HepG2 (cell line): ENCODE results near the gene RECK. TPM values are rescaled to one million over a fixed set of nuclear protein-coding genes. Genes with fewer than 3 reads are reported as not detected.

Experiments
- ATAC-seq: fragments of 200-7000 bp; cut with Tn5 transposase; 3 replicates; pipeline ENCODE4 v1.9.1; 2020; ENCODE audit warnings: mild to moderate bottlenecking, moderate library complexity
- BruUV-seq: library from RNA; stranded (reverse); fragments of 400-500 nt; replicated peaks from 2 replicates; lab custom pipeline; 2021; lab: Mats Ljungman, UMichigan
- CTCF ChIA-PET: fragments of 300-600 bp; formaldehyde crosslinking; extraction: SDS; loops from one replicate; lab custom pipeline; 2021; ENCODE audit warnings: low total read pairs, inconsistent platforms, low intra/inter-chr PET ratio; lab: Yijun Ruan, JAX
- POLR2A ChIA-PET: fragments of 350-600 bp; sonication (Branson Sonifier 250); formaldehyde crosslinking; loops from one replicate; lab custom pipeline; 2020; ENCODE audit warnings: antibody characterized with exemption, inconsistent platforms; lab: Yijun Ruan, JAX
- DNase-seq: peaks from one replicate; pipeline ENCODE4 v3.0.0-alpha.2; 2015; ENCODE audit warnings: low spot score
- FAIRE-seq: peaks from 3 replicates; lab custom pipeline; 2011; peaks lifted over from hg19 to GRCh38; lab: Jason Lieb, UNC
- H2AFZ ChIP-seq: one replicate; pipeline ENCODE4 v1.6.1; 2011; ENCODE audit warnings: low read length, inconsistent platforms
- H3K27ac ChIP-seq: fragments of 300-600 bp; 3 replicates; pipeline ENCODE4 v1.8.0; 2011; ENCODE audit warnings: mixed run types, mild to moderate bottlenecking, mixed read lengths, low read length, inconsistent platforms; ENCODE audit not compliant: insufficient read depth; ENCODE audit errors: extremely low read length
- H3K27me3 ChIP-seq, 2 experiments: fragments of 200-600 bp in 1 of 2; 2 replicates in 1 of 2; 3 replicates in 1 of 2; pipeline versions ENCODE4 v1.6.0 to v1.8.0; 2011; ENCODE audit warnings: low read length in 2 of 2, mild to moderate bottlenecking in 2 of 2, moderate library complexity in 2 of 2, inconsistent platforms in 1 of 2; ENCODE audit not compliant: insufficient read depth in 2 of 2, control insufficient read depth in 1 of 2
- H3K36me3 ChIP-seq, 2 experiments: fragments of 200-600 bp in 1 of 2; replicated peaks in 1 of 2; 2 replicates in 1 of 2; 3 replicates in 1 of 2; pipeline versions ENCODE4 v1.5.1 to v1.8.0; 2011; ENCODE audit warnings: low read length in 2 of 2, inconsistent platforms in 1 of 2; ENCODE audit not compliant: insufficient read depth in 2 of 2, control insufficient read depth in 1 of 2
- H3K4me1 ChIP-seq: 2 replicates; pipeline ENCODE4 v1.5.1; 2012; ENCODE audit warnings: low read length, inconsistent platforms; ENCODE audit not compliant: insufficient read depth
- H3K4me2 ChIP-seq: 2 replicates; pipeline ENCODE4 v1.6.0; 2011; ENCODE audit warnings: low read depth, low read length, inconsistent platforms
- H3K4me3 ChIP-seq, 3 experiments: fragments of 200-600 bp in 1 of 3; sonication (generic), shearing (Covaris generic) in 1 of 3; replicated peaks in 1 of 3; 2 replicates each; pipeline ENCODE4 v1.5.1; 2011 to 2016; ENCODE audit warnings: low read length in 3 of 3, inconsistent platforms in 2 of 3, low read depth in 2 of 3, mild to moderate bottlenecking in 2 of 3, control low read depth in 1 of 3, mixed read lengths in 1 of 3; ENCODE audit not compliant: insufficient read depth in 1 of 3
- H3K79me2 ChIP-seq: one replicate; pipeline ENCODE4 v1.6.1; 2011; ENCODE audit warnings: low read length, inconsistent platforms; ENCODE audit not compliant: insufficient read depth
- H3K9ac ChIP-seq: 2 replicates; pipeline ENCODE4 v1.6.0; 2011; ENCODE audit warnings: mild to moderate bottlenecking, low read depth, low read length, inconsistent platforms; ENCODE audit not compliant: insufficient read depth
- H3K9me3 ChIP-seq: 2 replicates; pipeline ENCODE4 v1.5.1; 2012; ENCODE audit warnings: mild to moderate bottlenecking, low read length
- H4K20me1 ChIP-seq: 2 replicates; pipeline ENCODE4 v1.6.0; 2011; ENCODE audit warnings: inconsistent platforms, mild to moderate bottlenecking, low read length, moderate library complexity; ENCODE audit not compliant: insufficient read depth
- ATF5 ChIP-seq: sonication (generic); formaldehyde crosslinking; IDR thresholded peaks from 2 replicates; pipeline ENCODE4 v1.4.0; 2020; ENCODE audit warnings: mild to moderate bottlenecking, low read depth, missing genetic modification reagents
- ATM ChIP-seq: fragments of 450-650 bp; IDR thresholded peaks from 2 replicates; pipeline ENCODE4 v1.7.1; 2017; ENCODE audit warnings: mild to moderate bottlenecking, borderline replicate concordance
- IRX3 ChIP-seq: sonication (generic); formaldehyde crosslinking; IDR thresholded peaks from 2 replicates; pipeline ENCODE4 v1.8.1; 2023; ENCODE audit warnings: mild to moderate bottlenecking, low read depth, missing genetic modification reagents, borderline replicate concordance
- KAT7 ChIP-seq: IDR thresholded peaks from 2 replicates; pipeline ENCODE4 v1.6.1; 2018; ENCODE audit warnings: borderline replicate concordance, missing compliant biosample characterization
- KLF16 ChIP-seq, 2 experiments: sonication (generic) in 1 of 2; formaldehyde crosslinking in 1 of 2; IDR thresholded peaks; 2 replicates each; pipeline versions ENCODE4 v1.6.1 to v1.8.0; 2016 to 2023; ENCODE audit warnings: missing genetic modification reagents in 2 of 2, missing compliant biosample characterization in 1 of 2
- KMT2A ChIP-seq: sonication (generic); formaldehyde crosslinking; IDR thresholded peaks from 2 replicates; pipeline ENCODE4 v1.4.0; 2020; ENCODE audit warnings: missing genetic modification reagents
- MAFF ChIP-seq: IDR thresholded peaks from 2 replicates; pipeline ENCODE4 v1.6.1; 2011; ENCODE audit warnings: low read depth, low read length, improper control_type of control experiment
- NFE2L2 ChIP-seq: fragments of 150-350 bp; IDR thresholded peaks from 2 replicates; pipeline ENCODE4 v1.6.1; 2014; ENCODE audit warnings: low read length
- NR2F6 ChIP-seq, 2 experiments: IDR thresholded peaks; 2 replicates each; pipeline ENCODE4 v1.6.1; 2016; ENCODE audit warnings: antibody characterized with exemption in 1 of 2, mild to moderate bottlenecking in 1 of 2
- PHF8 ChIP-seq: sonication (generic); formaldehyde crosslinking; IDR thresholded peaks from 2 replicates; pipeline ENCODE4 v1.5.0; 2020; ENCODE audit warnings: missing genetic modification reagents
- SAP130 ChIP-seq: IDR thresholded peaks from 2 replicates; pipeline ENCODE4 v1.6.1; 2016; ENCODE audit warnings: low read depth
- SP4 ChIP-seq: sonication (generic); formaldehyde crosslinking; IDR thresholded peaks from 2 replicates; pipeline ENCODE4 v1.8.1; 2023; ENCODE audit warnings: mild to moderate bottlenecking, missing genetic modification reagents
- ZNF33A ChIP-seq: sonication (generic); formaldehyde crosslinking; IDR thresholded peaks from 2 replicates; pipeline ENCODE4 v1.5.1; 2020; ENCODE audit warnings: missing genetic modification reagents, mild to moderate bottlenecking, moderate library complexity, borderline replicate concordance
- ZNF709 ChIP-seq: sonication (generic); formaldehyde crosslinking; IDR thresholded peaks from 2 replicates; pipeline ENCODE4 v1.5.0; 2020; ENCODE audit warnings: mild to moderate bottlenecking, missing genetic modification reagents
- ZNF777 ChIP-seq: sonication (generic); formaldehyde crosslinking; IDR thresholded peaks from 2 replicates; pipeline ENCODE4 v1.4.0; 2020; ENCODE audit warnings: missing genetic modification reagents
- ZNF841 ChIP-seq: sonication (generic); formaldehyde crosslinking; IDR thresholded peaks from 2 replicates; pipeline ENCODE4 v1.8.1; 2023; ENCODE audit warnings: missing genetic modification reagents, borderline replicate concordance
- WGBS: methylation state at CpG from one replicate; pipeline ENCODE4 v1.1.6; 2017; ENCODE audit warnings: low lambda C conversion rate; 5-methylcytosine and 5-hydroxymethylcytosine counted together
- in situ Hi-C: cut with HindIII; loops from 2 replicates; pipeline ENCODE4 v1.10.0; 2017; ENCODE audit warnings: low pct_unique_long_range_greater_than_20kb; ENCODE audit not compliant: extremely low pct_ligation_motif_present
- intact Hi-C: fragments of 100-400 bp; cut with micrococcal nuclease; formaldehyde crosslinking; loops from one replicate; pipeline ENCODE4 v1.10.0; 2022; ENCODE audit not compliant: unreplicated experiment
- polyA plus RNA-seq, 8 experiments: library from polyadenylated mRNA; depleted of rRNA in 3 of 8; stranded (reverse) in 7 of 8; unstranded in 1 of 8; fragments of >200 nt; fragmentation: Illumina TruSeq in 4 of 8; extraction: Trizol in 4 of 8; gene quantifications; 2 replicates each; pipeline versions ENCODE4 v1.2.1 to v1.2.3, GENCODE V29; 2011 to 2016; ENCODE audit warnings: low read depth in 4 of 8, missing spikeins in 1 of 8, mixed read lengths in 1 of 8; ENCODE audit not compliant: insufficient read depth in 1 of 8
- total RNA-seq, 5 experiments: library from RNA; depleted of rRNA; stranded (reverse); fragments of >200 nt; fragmentation: Illumina TruSeq; extraction: Trizol; gene quantifications; 2 replicates each; pipeline ENCODE4 v1.2.3, GENCODE V29; 2016; ENCODE audit warnings: low read depth in 1 of 5
- TF ChIP-seq, protein P1 (sequence below): sonication (generic); formaldehyde crosslinking; IDR thresholded peaks from 2 replicates; pipeline ENCODE4 v1.5.1; 2020; ENCODE audit warnings: mild to moderate bottlenecking, missing genetic modification reagents, moderate library complexity
- TF ChIP-seq, protein P2 (sequence below): sonication (generic); formaldehyde crosslinking; IDR thresholded peaks from 2 replicates; pipeline ENCODE4 v1.5.1; 2020; ENCODE audit warnings: missing genetic modification reagents, mild to moderate bottlenecking, borderline replicate concordance
- TF ChIP-seq, protein P3 (sequence below): sonication (generic); formaldehyde crosslinking; IDR thresholded peaks from 2 replicates; pipeline ENCODE4 v1.5.0; 2020; ENCODE audit warnings: mild to moderate bottlenecking, missing genetic modification reagents

The RECK gene
- total and polyA plus RNA-seq, 2 of the 13 experiments (the other 11 are each of a cell fraction or from before 2014, with no cell fraction given), result 3.1 to 4.8 TPM

GRCh38 chr9:36053971-36054370, 17.3 kb downstream of the RECK start (continued):
- no peak for TF ChIP-seq ZNF33A (CRISPR knock-in tag)
- TF ChIP-seq, protein P1, sequence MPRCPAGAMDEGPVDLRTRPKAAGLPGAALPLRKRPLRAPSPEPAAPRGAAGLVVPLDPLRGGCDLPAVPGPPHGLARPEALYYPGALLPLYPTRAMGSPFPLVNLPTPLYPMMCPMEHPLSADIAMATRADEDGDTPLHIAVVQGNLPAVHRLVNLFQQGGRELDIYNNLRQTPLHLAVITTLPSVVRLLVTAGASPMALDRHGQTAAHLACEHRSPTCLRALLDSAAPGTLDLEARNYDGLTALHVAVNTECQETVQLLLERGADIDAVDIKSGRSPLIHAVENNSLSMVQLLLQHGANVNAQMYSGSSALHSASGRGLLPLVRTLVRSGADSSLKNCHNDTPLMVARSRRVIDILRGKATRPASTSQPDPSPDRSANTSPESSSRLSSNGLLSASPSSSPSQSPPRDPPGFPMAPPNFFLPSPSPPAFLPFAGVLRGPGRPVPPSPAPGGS (CRISPR knock-in tag), result no peak
- no peak for TF ChIP-seq SAP130 (CRISPR knock-in tag)
- no peak for TF ChIP-seq ZNF841
- TF ChIP-seq NR2F6 (IDR thresholded peaks at IDR 0.05), result no peak
- TF ChIP-seq NR2F6 (CRISPR knock-in tag; IDR thresholded peaks at IDR 0.05), result no peak
- TF ChIP-seq KAT7, result no peak
- TF ChIP-seq MAFF, result no peak
- no peak for TF ChIP-seq KMT2A (CRISPR knock-in tag)

GRCh38 chr9:36056896-36057295, 20.2 kb downstream of the RECK start:
- no peak overlapping the region for H3K9ac ChIP-seq
- in situ Hi-C loops, result no loop called here
- TF ChIP-seq ATM, result no peak
- no peak for TF ChIP-seq ZNF777 (CRISPR knock-in tag)
- no peak for TF ChIP-seq SP4 (CRISPR knock-in tag)
- TF ChIP-seq PHF8 (CRISPR knock-in tag), result no peak
- no peak for TF ChIP-seq KLF16 (CRISPR knock-in tag; IDR thresholded peaks at IDR 0.05)
- TF ChIP-seq IRX3 (CRISPR knock-in tag), result no peak
- TF ChIP-seq, protein P2, sequence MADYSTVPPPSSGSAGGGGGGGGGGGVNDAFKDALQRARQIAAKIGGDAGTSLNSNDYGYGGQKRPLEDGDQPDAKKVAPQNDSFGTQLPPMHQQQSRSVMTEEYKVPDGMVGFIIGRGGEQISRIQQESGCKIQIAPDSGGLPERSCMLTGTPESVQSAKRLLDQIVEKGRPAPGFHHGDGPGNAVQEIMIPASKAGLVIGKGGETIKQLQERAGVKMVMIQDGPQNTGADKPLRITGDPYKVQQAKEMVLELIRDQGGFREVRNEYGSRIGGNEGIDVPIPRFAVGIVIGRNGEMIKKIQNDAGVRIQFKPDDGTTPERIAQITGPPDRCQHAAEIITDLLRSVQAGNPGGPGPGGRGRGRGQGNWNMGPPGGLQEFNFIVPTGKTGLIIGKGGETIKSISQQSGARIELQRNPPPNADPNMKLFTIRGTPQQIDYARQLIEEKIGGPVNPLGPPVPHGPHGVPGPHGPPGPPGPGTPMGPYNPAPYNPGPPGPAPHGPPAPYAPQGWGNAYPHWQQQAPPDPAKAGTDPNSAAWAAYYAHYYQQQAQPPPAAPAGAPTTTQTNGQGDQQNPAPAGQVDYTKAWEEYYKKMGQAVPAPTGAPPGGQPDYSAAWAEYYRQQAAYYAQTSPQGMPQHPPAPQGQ (CRISPR knock-in tag), result no peak
- no peak for TF ChIP-seq ZNF709 (CRISPR knock-in tag)
- no peak for TF ChIP-seq NFE2L2
- TF ChIP-seq ATF5 (CRISPR knock-in tag), result no peak
- TF ChIP-seq, protein P3, sequence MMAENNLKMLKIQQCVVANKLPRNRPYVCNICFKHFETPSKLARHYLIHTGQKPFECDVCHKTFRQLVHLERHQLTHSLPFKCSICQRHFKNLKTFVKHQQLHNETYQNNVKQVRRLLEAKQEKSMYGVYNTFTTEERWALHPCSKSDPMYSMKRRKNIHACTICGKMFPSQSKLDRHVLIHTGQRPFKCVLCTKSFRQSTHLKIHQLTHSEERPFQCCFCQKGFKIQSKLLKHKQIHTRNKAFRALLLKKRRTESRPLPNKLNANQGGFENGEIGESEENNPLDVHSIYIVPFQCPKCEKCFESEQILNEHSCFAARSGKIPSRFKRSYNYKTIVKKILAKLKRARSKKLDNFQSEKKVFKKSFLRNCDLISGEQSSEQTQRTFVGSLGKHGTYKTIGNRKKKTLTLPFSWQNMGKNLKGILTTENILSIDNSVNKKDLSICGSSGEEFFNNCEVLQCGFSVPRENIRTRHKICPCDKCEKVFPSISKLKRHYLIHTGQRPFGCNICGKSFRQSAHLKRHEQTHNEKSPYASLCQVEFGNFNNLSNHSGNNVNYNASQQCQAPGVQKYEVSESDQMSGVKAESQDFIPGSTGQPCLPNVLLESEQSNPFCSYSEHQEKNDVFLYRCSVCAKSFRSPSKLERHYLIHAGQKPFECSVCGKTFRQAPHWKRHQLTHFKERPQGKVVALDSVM (CRISPR knock-in tag), result no peak

More at GRCh38 chr9:36056896-36057295, 20.2 kb downstream of the RECK start:
- BruUV-seq, result no TSS peak
- Histone ChIP-seq H3K27ac (no peak overlapping the region), H2AFZ (no peak overlapping the region), H3K4me3 (no peak overlapping the region), H4K20me1 (no peaks in the 10 kb centered on the region), H3K79me2 (no peaks in the 10 kb centered on the region), H3K27me3 (no peaks in the 10 kb centered on the region), H3K9me3 (no peaks in the 10 kb centered on the region), H3K36me3 (no peaks in the 10 kb centered on the region), H3K4me2 (no peak overlapping the region), H3K4me1 (peaks cover 8% of the 10 kb centered on the region)
- ATAC-seq (no peak), DNase-seq (no peak), FAIRE-seq (no peak)
- WGBS, result 76% methylated on average over 3 of the region's 3 CpGs
- POLR2A ChIA-PET, result no interaction called here
- CTCF ChIA-PET, result no interaction called here
- intact Hi-C loops, result no loop called here
